GM10266 (cell line): ENCODE measurements around the gene METTL17.

Experiments
- DNase-seq: peaks from one replicate; pipeline ENCODE4 v3.0.0; 2012; ENCODE audit errors: extremely low spot score
- CTCF ChIP-seq: IDR thresholded peaks from 2 replicates; pipeline ENCODE4 v1.5.1; 2012; ENCODE audit warnings: mild to moderate bottlenecking, low read depth; ENCODE audit not compliant: control insufficient read depth, insufficient read depth; ENCODE audit errors: missing control alignments

METTL17 gene

GRCh38 chr14:21029917-21030316 is 40.1 kb downstream of the METTL17 start, which contains the start of gene TPPP2:
Gene TPPP2, plus strand, starts transcription at chr14:21030217. Its CDS starts 365 bp downstream, at chr14:21030582.
- TF ChIP-seq CTCF, result no peak
- DNase-seq, result no peak

- no peak for TF ChIP-seq CTCF
- no peak for DNase-seq
Measured at GRCh38 chr14:21030531-21030930, 40.8 kb downstream of the METTL17 start.

- no peak for DNase-seq
- no peak for TF ChIP-seq CTCF
Measured at GRCh38 chr14:21032326-21033132, 42.7 kb downstream of the METTL17 start.

- no peak for DNase-seq
Measured at GRCh38 chr14:21033133-21033698, 43.4 kb downstream of the METTL17 start.

GRCh38 chr14:21034707-21035106 is 44.9 kb downstream of the METTL17 start, which contains the start of gene RNASE13:
Gene RNASE13, minus strand, starts transcription at chr14:21034807. Its CDS starts 519 bp downstream, at chr14:21034288.
- no peak for TF ChIP-seq CTCF
- no peak for DNase-seq

More at GRCh38 chr14:21033133-21033698, 43.4 kb downstream of the METTL17 start:
- no peak for TF ChIP-seq CTCF

GRCh38 chr14:21036751-21037150 is 47.0 kb downstream of the METTL17 start:
- no peak for DNase-seq
- no peak for TF ChIP-seq CTCF

GRCh38 chr14:21037156-21037555 is 47.4 kb downstream of the METTL17 start:
- no peak for TF ChIP-seq CTCF
- no peak for DNase-seq
